Activated gamma-delta T cell treated with Interleukin-2 at 50 U/mL for 16 hours (primary cell): ENCODE results near the gene CPNE6.
"Not testable (repeated sequence)": the region's sequence is repeated elsewhere in the genome, so short reads cannot be mapped to it uniquely, and the experiment has no call there.

Experiments used
- DNase-seq: peaks from one replicate; pipeline ENCODE4 v3.0.0-alpha.2; 2020

The CPNE6 gene

DNA sequence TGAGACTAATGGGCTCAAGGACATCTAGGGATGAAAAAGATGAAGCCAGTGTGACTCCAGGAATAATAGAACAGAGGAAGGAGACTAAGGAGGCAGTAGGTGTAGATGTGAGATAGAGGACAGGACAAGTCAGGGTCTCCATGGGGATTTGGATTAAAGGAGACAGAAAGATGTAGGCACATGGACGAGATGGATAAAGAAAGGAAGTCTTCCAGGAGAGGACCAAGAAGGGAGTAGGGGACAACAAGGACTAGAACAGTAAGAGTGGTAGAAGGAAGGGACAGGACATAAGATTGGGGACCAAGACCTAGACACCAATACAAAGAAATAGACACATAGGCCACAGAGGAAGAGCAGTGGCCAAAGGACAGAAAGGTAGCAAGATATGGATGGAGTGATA lies 15.6 kb downstream of the CPNE6 start:
- no peak for DNase-seq

GRCh38 chr14:24088095-24088494 lies 16.7 kb downstream of the CPNE6 start:
- DNase-seq: no peak

- no peak for DNase-seq
Measured at GRCh38 chr14:24089890-24090289, 18.5 kb downstream of the CPNE6 start.

DNA sequence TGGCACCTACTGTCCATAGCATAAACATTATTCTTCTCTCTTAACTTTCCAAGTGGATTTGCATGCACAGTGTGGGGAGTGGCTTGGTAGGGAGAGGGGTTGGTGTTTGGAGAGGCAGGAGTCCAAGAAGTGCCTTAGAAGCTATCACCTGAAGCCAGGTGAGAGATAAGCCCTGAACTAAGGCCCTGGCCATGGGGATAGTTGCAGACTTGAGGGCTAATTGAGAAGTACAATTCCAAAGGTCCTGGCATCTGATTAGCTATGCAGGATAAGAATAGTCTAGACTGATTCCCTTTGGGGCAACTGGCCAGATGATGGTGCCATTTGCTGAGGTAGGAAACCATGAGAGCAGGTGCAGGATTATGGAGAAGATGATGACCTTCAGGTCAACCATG lies 20.7 kb downstream of the CPNE6 start:
- DNase-seq: no peak

DNA sequence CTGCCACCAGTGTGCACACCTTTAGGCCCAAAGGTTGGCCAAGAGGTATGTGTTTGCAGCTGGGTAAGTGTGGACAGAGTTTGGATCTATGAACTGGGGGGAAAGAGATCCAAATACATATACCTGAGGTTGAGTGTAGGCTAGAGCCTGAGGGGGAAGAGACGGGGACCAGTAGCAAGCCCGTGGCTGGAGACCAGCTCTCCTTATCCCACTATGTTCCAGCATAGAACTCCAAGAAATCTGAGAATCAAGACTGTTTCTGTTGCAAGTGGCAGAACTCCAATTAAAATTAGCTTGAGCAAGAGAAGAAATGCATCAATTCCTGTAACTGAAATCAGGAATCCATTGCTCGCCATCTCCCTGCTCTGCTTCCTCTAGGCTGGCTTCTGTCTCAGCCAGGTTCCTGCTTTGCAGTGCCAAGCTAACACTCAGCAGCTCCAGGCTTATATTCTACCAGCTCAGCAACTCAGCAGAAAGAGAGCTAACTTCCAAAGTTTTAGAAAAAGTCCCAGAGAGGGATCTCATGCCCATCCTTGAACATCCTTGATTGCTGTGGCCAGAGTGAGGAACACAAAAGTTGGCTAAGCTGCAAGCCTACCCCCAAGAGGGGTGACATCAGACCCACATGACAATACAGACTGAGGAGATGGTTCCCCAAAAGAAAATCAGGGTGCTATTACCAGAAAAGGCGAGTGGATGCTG lies 21.3 kb downstream of the CPNE6 start:
- DNase-seq: no peak

GRCh38 chr14:24093207-24093900 lies 22.0 kb downstream of the CPNE6 start:
- DNase-seq: no peak

DNA sequence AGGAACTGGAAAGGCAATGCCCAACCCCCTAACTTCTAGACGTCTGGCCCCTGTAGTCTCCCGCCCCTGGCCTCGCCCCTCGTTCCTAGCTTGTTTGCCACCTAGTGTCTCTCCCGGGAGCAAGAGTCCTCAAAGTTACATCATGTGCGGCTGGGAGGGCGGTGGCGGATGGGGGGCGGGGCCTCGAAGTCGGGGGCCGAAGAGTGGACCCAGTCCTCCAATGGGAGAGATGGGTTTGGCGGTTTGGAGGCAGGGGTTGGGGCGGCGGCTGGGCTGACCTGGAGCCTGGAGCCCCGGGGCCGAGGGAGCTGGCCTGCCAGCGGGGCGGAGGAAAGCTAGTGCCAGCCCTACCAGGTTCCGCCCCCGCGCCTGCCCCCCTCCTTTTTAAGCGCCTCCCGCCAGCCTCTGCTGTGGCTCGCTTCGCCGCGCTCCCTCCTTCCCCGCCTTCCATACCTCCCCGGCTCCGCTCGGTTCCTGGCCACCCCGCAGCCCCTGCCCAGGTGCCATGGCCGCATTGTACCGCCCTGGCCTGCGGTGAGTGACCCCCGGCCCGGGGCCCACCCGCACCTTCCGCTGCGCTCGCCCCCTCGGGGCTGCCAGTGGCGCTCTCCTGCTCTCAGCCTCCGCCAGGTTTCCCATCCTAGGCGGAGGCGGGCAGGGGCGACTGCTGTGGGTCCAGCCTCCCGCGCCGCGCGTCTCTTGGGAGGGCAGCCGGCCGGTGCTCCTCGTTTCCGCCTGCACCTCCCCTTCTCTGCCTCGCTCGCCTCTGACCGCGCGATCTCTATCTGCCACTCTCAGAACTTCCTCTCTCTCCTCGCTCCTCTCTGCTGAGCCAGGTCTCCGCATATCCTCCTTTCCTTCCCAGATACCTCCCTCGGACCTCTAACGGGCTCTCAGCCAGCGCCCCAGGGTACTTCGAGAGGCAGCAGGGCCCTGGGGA lies 22.8 kb downstream of the CPNE6 start, which contains the start of gene PCK2:
Gene PCK2, plus strand, starts transcription at position 411 of the 940 bp plus-strand sequence. Its CDS starts 95 bp downstream, at position 506.
- peak; percentile 69 for DNase-seq

GRCh38 chr14:24094841-24095270 lies 23.5 kb downstream of the CPNE6 start:
- no peak for DNase-seq

DNA sequence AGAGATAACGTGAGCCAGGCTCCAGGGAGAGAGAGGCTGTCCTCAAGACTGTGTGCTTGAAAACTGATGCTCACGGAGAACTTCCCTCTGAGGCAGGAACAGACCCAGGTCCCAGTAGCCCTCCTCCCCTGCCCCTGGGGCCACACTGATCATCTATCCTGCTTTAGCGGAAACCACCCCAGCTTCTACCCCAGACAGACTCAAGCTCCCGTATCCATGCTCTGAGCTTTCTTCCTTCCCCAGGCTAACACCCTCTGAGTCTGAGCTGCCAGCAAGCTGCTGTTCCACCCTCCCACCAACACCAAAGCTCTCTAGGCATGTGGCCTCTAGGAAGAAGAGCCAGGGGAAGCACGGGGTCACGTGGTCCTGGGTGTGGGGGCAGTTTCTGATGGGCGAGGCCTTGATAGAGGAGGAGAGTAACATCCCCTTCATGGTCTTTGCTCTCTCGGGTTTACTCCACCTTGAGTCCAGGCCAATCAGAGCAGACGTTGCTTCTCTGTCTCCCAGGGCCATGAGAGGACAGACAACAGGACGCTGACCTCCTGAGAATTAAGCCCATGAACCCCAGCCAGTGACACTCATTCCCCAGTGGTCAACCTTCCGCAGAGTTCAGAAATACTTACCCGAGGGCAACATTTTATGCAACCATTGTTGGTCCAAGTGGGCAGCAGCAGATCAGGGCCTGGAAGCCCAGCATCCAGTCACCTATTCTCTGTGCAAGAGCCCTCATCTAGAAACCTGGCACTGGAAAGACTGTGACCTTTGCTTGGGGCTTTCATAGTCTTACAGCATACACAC lies 24.1 kb downstream of the CPNE6 start:
- DNase-seq: no peak

DNA sequence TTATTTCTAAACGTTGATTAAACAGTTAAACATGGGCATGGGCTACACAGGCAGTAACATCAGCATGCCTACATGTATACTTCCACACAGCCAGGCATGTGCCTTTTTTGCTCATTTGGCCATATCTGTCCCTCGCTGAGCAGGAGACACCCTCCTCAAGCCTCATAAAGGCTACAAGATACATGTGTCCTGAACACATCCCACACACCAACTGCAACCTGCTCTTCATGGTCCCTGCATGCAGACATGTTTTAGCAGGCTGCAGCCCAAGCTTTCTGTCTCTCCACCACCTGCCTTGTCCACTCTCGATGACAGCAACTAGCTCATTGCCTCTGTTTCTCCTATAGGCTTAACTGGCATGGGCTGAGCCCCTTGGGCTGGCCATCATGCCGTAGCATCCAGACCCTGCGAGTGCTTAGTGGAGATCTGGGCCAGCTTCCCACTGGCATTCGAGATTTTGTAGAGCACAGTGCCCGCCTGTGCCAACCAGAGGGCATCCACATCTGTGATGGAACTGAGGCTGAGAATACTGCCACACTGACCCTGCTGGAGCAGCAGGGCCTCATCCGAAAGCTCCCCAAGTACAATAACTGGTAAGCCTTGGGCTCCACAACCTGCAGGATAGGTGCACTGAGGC lies 25.3 kb downstream of the CPNE6 start:
- no peak for DNase-seq

- DNase-seq: no peak
Measured at GRCh38 chr14:24098229-24098926, 27.0 kb downstream of the CPNE6 start.

- DNase-seq: no peak
Measured at GRCh38 chr14:24098927-24099813, 27.8 kb downstream of the CPNE6 start.

DNA sequence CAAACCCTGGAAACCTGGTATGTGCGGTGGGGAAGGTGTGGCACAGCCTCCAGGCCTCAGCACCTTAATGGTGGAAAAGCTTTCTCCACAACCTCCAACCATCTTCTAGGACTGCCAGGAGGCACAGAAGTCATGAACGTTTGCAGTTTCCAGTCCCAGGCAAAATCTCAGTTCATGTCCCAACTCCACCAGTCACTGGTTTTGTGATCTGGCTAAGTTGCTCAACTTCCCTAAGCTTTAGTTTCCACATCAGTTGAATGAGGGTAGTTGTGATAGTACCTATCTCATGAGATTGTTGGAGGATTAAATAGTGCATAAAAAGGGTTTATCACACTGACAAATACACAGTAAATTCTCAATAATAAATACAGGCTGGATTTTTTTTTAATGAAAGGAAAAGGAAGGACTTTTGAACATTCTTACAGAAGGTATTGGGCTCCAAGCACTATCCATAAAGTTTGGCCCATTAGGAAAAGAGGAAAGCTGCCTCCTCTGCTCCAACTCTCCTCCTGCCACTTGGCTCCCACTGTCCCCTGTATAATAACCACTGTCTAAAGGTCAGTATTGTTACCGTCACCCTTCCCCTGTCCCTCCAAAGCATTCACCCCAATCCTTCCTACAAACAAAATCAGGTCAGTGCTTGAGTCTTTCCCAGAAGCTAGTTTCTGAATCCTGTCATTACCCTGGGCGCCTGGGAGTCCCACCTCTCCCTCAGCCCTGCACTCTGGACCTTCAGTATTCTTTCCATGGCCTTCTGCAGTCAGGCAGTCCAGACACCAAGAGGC lies 29.0 kb downstream of the CPNE6 start:
- DNase-seq: no peak

- no peak for DNase-seq
Measured at GRCh38 chr14:24100982-24101494, 29.7 kb downstream of the CPNE6 start.

DNA sequence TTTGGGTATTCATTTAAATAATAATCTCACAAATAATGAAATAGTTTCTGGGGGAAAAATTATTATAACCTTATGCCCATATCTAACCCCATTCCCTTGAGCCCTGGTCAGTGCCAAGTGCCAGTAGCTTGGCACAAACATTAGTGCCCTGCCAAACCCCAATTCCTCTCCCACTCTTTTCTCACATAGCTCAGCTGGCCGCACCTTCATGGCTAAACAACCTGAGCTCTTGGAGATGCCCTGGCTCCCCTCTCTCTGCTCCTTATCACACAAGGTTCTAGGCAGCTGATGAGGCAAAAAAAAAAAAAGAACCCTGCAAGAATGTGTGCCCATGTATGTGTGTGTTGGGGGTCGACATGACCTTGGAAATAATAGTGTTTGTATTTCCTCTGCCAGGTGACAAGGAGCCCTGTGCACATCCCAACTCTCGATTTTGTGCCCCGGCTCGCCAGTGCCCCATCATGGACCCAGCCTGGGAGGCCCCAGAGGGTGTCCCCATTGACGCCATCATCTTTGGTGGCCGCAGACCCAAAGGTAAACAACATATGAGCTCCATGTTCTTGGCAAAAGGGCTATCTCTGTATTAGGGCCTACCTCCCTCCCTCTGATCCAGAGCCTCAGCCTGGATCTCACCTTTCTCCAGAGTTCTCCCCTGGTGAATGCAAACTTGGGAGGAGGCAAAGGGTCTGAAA lies 31.1 kb downstream of the CPNE6 start:
- DNase-seq: no peak

DNA sequence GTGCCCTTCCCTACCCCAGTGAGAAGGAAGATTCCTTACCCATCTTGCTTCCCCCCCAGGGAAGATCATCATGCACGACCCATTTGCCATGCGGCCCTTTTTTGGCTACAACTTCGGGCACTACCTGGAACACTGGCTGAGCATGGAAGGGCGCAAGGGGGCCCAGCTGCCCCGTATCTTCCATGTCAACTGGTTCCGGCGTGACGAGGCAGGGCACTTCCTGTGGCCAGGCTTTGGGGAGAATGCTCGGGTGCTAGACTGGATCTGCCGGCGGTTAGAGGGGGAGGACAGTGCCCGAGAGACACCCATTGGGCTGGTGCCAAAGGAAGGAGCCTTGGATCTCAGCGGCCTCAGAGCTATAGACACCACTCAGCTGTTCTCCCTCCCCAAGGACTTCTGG lies 32.1 kb downstream of the CPNE6 start:
- no peak for DNase-seq

GRCh38 chr14:24105609-24106239 lies 34.4 kb downstream of the CPNE6 start:
- DNase-seq: not testable (repeated sequence)

DNA sequence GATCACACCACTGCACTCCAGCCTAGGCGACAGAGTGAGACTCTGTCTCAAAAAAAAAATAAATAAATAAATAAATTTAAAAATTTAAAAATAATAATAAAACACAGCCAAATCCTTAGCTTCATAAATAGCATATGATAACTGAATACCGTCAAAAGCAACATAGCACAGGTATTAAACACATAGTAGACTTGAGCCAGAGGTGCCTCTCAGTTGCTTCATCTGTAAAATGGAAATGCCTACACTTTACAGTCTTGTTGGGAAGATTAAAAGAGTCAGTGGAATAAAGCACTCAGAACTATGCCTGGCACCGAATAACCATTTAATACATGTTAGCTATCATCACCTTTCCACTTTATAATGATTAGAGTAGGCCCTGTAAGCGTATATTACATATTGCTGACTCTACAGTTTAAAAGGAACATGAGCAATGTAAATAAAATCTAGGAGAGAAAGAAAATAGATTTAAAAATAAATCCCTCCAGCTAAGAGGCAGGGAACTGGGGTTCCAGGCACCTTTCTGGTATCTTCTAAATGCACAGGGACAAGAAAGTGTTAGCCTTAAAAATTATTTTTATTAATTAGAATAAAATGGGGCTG lies 35.4 kb downstream of the CPNE6 start:
- DNase-seq: no peak
